ENCODE data around the gene RASAL2.

Gene RASAL2

DNA sequence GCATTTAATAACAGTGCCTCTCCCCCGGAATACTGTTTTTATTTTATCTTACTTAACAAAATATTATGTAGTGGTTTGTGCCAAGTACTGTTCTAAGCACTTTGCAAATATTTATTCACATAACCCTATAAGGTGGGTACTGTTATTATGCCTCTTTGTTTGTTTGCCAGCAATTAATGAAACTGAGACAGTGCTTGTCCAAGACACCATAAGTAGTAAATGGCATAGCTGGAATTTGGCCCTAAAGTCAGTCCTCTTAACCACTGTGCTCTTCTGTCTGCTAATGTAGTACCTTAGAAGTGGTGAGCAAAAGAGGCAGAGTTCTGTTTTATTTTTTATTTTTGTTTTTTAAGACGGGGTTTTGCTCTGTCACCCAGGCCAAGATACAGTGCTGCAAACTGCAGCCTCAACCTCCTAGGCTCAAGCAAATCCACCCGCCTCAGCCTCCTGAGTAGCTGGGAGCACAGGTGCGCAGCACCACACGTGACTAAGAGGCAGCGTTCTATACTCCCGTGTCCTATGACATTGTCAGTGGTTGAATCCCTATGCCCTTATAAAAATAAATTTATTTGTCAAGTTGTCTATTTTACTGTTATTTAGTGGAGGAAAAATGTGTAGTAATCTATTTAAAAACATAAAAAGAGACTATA, 237.1 kb downstream of the RASAL2 start:
- no peaks in the 10 kb centered on the region for H3K9me3 ChIP-seq (ENCODE audit: severe bottlenecking)
- TF ChIP-seq, protein P1, sequence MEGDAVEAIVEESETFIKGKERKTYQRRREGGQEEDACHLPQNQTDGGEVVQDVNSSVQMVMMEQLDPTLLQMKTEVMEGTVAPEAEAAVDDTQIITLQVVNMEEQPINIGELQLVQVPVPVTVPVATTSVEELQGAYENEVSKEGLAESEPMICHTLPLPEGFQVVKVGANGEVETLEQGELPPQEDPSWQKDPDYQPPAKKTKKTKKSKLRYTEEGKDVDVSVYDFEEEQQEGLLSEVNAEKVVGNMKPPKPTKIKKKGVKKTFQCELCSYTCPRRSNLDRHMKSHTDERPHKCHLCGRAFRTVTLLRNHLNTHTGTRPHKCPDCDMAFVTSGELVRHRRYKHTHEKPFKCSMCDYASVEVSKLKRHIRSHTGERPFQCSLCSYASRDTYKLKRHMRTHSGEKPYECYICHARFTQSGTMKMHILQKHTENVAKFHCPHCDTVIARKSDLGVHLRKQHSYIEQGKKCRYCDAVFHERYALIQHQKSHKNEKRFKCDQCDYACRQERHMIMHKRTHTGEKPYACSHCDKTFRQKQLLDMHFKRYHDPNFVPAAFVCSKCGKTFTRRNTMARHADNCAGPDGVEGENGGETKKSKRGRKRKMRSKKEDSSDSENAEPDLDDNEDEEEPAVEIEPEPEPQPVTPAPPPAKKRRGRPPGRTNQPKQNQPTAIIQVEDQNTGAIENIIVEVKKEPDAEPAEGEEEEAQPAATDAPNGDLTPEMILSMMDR (IDR thresholded peaks at IDR 0.05; ENCODE audit: poor library complexity, severe bottlenecking) = no peak
- DNase-seq (ENCODE audit: low spot score) (no peak), ATAC-seq (ENCODE audit: low read depth) (no peak; the same call in 1 of the 3 replicates)
- peak overlapping the region; percentile 63 for H3K27ac ChIP-seq (ENCODE audit: poor library complexity, severe bottlenecking)
- H3K27me3 ChIP-seq (ENCODE audit: insufficient read depth, poor library complexity, severe bottlenecking) = no peaks in the 10 kb centered on the region
- no peaks in the 10 kb centered on the region for H3K36me3 ChIP-seq (ENCODE audit: low read depth)
- peaks cover 25% of the 10 kb centered on the region for H3K4me1 ChIP-seq (ENCODE audit: insufficient read depth, poor library complexity, severe bottlenecking)
- H3K4me3 ChIP-seq (ENCODE audit: severe bottlenecking) = no peak overlapping the region

DNA sequence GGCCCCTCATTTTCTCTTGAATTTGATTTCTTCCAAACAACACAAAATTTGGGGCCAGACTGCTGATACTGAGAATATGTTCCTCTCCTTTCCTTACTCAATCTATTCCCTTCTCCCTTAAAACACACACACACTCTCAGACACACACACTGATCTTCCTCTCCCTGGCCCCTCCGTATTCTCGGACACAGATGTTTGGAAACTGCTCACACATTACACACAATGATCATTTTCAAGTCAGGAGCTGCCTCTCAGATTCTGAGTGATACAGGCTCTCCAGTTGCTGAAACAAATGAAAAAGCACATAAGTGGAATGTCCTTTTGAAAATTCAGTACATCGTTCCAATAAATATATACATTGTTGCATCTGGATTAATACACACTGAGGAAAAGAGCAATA, 241.5 kb downstream of the RASAL2 start:
- no peak overlapping the region for H3K27ac ChIP-seq (ENCODE audit: poor library complexity, severe bottlenecking)
- H3K36me3 ChIP-seq (ENCODE audit: low read depth) = no peaks in the 10 kb centered on the region
- DNase-seq (ENCODE audit: low spot score) (no peak), ATAC-seq (ENCODE audit: low read depth) (no peak)
- H3K4me3 ChIP-seq (ENCODE audit: severe bottlenecking) = no peak overlapping the region
- peaks cover 20% of the 10 kb centered on the region for H3K4me1 ChIP-seq (ENCODE audit: insufficient read depth, poor library complexity, severe bottlenecking)
- TF ChIP-seq, protein P1 (IDR thresholded peaks at IDR 0.05; ENCODE audit: poor library complexity, severe bottlenecking) = no peak
- no peaks in the 10 kb centered on the region for H3K27me3 ChIP-seq (ENCODE audit: insufficient read depth, poor library complexity, severe bottlenecking)
- no peaks in the 10 kb centered on the region for H3K9me3 ChIP-seq (ENCODE audit: severe bottlenecking)

DNA sequence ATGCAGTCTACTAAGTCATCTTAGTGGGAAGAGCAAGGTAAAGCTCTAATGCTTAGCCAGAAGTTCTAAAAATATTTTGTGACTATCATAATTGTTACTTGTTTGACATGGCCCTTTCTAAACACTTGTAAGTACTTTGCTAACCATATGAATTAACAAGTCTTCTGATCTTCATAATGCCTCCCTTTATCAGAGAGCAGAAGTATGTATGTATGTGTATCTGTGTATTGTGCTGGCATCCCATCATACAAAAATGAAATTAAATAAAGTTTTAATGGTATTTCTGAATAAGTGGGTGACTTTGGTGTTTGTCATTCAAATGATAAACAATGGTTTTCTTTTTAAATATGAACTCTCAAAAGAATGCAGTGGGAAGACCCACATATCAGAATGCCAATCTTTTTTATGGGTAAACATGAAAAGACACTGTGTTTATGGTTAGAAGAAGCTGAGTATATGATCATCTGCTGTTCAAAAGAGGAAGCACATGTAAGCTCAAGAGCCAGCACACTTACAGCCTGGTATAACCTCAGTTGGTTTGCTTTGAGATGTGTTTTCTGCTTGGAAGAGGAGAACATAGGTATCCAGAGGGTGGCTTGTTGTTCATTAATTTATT, 243.3 kb downstream of the RASAL2 start:
- H3K27me3 ChIP-seq (ENCODE audit: insufficient read depth, poor library complexity, severe bottlenecking) = no peaks in the 10 kb centered on the region
- no peaks in the 10 kb centered on the region for H3K9me3 ChIP-seq (ENCODE audit: severe bottlenecking)
- H3K4me3 ChIP-seq (ENCODE audit: severe bottlenecking) = no peak overlapping the region
- ATAC-seq (ENCODE audit: low read depth) (no peak), DNase-seq (ENCODE audit: low spot score) (no peak)
- TF ChIP-seq, protein P1 (IDR thresholded peaks at IDR 0.05; ENCODE audit: poor library complexity, severe bottlenecking) = no peak
- peaks cover 27% of the 10 kb centered on the region for H3K4me1 ChIP-seq (ENCODE audit: insufficient read depth, poor library complexity, severe bottlenecking)
- no peaks in the 10 kb centered on the region for H3K36me3 ChIP-seq (ENCODE audit: low read depth)
- H3K27ac ChIP-seq (ENCODE audit: poor library complexity, severe bottlenecking) = no peak overlapping the region

DNA sequence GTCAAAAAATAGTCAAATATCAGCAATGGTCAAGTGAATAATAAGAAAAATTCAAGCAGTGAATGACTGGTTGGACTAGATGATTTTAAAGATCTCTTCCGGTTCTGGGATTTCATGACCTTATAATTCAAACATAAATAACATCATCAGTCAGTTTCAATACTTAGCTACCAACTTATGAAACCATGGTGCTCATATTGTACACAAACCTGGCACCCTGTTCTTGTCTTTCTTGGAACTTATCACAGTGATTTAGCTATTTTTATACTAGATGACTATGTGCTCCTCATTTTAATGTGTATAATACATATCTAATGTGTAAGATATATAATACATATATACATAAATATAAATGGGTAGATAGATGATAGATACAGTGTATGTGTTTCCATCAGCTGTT, 245.9 kb downstream of the RASAL2 start:
- Histone ChIP-seq H3K27ac (ENCODE audit: poor library complexity, severe bottlenecking) (peak overlapping the region; percentile 75), H3K36me3 (ENCODE audit: low read depth) (no peaks in the 10 kb centered on the region), H3K4me3 (ENCODE audit: severe bottlenecking) (no peak overlapping the region), H3K27me3 (ENCODE audit: insufficient read depth, poor library complexity, severe bottlenecking) (no peaks in the 10 kb centered on the region), H3K9me3 (ENCODE audit: severe bottlenecking) (no peaks in the 10 kb centered on the region), H3K4me1 (ENCODE audit: insufficient read depth, poor library complexity, severe bottlenecking) (peaks cover 49% of the 10 kb centered on the region)
- TF ChIP-seq, protein P1 (IDR thresholded peaks at IDR 0.05; ENCODE audit: poor library complexity, severe bottlenecking) = no peak
- ATAC-seq (ENCODE audit: low read depth) = no peak
- DNase-seq (ENCODE audit: low spot score) = no peak
